ENCODE data around the gene TRIM46.
"Not testable (repeated sequence)": the region's sequence is repeated elsewhere in the genome, so short reads cannot be mapped to it uniquely, and the experiment has no call there.

The TRIM46 gene

DNA sequence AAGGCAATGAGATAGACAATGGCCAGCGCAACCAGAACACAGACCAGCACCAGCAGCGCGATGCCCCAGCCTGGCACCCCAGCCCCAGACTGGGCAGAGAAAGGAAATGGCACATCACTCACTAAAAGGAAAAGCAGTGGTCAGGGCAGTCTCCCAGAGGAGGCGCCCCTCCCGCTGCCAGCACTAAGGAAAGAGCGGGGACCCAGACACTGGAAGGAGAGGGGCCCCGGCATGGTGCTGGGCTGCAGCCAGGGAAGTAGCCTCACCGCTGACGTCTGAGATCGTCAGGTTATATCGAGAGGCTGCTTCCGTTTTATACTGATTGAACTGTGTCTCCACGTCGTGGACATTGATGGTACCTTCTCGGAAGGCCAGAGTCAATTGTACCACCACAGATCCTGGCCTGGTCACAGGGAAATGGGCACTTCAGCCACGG, 13.8 kb downstream of the TRIM46 start:
- TF ChIP-seq, protein P1, sequence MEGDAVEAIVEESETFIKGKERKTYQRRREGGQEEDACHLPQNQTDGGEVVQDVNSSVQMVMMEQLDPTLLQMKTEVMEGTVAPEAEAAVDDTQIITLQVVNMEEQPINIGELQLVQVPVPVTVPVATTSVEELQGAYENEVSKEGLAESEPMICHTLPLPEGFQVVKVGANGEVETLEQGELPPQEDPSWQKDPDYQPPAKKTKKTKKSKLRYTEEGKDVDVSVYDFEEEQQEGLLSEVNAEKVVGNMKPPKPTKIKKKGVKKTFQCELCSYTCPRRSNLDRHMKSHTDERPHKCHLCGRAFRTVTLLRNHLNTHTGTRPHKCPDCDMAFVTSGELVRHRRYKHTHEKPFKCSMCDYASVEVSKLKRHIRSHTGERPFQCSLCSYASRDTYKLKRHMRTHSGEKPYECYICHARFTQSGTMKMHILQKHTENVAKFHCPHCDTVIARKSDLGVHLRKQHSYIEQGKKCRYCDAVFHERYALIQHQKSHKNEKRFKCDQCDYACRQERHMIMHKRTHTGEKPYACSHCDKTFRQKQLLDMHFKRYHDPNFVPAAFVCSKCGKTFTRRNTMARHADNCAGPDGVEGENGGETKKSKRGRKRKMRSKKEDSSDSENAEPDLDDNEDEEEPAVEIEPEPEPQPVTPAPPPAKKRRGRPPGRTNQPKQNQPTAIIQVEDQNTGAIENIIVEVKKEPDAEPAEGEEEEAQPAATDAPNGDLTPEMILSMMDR (IDR thresholded peaks at IDR 0.05; ENCODE audit: low read depth, low read length) = no peak
- H3K4me3 ChIP-seq (ENCODE audit: low read depth, low read length) = no peak overlapping the region

DNA sequence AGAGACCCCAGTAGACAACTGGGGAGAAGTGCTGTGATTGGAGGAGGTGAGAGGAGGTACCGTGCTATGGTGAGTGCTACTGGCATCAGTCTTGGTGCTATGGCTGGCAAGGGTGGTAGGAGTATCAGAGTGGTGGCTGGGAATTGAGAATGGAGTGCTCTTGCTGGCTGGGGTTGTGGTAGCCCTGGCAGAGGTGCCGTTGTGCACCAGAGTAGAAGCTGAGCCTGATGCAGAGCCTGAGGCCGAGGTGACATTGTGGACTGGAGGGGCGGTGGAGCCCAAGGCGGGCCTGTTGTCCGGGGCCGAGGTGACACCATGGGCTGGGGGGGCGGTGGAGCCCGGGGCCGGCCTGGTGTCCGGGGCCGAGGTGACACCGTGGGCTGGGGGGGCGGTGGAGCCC, 14.6 kb downstream of the TRIM46 start:
- H3K4me3 ChIP-seq (ENCODE audit: low read depth, low read length) = no peak overlapping the region
- TF ChIP-seq, protein P1 (IDR thresholded peaks at IDR 0.05; ENCODE audit: low read depth, low read length) = no peak

DNA sequence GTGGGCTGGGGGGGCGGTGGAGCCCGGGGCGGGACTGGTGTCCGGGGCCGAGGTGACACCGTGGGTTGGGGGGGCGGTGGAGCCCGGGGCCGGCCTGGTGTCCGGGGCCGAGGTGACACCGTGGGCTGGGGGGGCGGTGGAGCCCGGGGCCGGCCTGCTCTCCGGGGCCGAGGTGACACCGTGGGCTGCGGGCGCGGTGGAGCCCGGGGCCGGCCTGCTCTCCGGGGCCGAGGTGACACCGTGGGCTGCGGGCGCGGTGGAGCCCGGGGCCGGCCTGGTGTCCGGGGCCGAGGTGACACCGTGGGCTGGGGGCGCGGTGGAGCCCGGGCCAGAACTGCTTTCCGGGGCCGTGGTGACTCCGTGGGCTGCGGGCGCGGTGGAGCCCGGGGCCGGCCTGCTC, 16.3 kb downstream of the TRIM46 start:
- H3K4me3 ChIP-seq (ENCODE audit: low read depth, low read length) = not testable (repeated sequence)

DNA sequence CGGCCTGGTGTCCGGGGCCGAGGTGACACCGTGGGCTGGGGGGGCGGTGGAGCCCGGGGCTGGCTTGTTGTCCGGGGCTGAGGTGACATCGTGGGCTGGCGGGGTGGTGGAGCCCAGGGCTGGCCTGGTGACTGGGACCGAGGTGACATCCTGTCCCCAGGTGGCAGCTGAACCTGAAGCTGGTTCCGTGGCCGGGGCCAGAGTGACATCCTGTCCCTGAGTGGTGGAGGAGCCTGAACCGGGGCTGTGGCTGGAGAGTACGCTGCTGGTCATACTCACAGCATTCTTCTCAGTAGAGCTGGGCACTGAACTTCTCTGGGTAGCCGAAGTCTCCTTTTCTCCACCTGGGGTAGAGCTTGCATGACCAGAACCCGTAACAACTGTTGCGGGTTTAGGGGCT, 18.3 kb downstream of the TRIM46 start:
- no peak overlapping the region for H3K4me3 ChIP-seq (ENCODE audit: low read depth, low read length)
- TF ChIP-seq, protein P1 (IDR thresholded peaks at IDR 0.05; ENCODE audit: low read depth, low read length) = no peak

DNA sequence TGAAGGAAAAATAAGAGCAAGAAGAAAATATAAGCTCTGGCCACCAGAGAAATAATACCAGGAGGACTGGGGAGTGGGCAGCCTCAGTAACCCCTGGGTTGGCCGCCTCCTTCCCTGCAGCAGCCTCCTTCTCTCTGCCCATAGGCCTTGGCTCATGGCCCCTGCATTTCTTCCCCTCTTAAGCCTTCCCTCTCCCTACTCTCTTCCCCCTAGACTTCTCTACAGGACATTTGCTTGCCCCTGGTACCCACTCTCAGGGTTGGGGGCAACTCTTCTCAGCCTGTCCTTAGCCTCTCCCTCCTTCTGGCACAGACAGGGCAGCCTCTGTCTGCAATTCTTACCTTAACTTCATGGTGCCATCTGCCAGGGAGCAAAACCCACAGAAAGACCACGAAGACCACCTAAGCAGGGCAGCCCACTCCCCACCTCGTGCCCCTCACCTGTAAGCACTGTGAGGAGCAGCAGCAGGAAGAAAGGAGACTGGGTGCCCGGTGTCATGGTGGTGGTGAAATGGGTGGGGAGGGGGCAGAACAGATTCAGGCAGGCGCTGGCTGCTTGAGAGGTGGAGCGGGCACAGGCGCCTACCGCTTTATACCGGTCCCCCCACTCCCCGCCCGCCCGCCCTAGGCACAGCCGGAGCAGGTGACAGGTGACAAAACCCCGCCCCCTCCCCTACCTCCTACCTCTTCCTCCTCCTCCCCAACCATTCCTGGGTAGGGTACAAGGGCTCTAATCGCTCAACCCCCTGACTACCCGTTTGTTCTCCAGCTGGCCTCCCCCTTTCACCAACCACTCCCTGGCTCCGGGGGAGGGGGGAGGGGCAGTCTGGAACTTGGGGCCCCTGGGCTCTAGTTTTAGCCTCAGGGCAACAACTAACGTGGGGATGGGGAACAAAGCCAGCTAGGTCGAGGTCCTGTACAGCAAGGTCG, 19.0 kb downstream of the TRIM46 start:
- TF ChIP-seq, protein P1 (IDR thresholded peaks at IDR 0.05; ENCODE audit: low read depth, low read length) = no peak
- peak overlapping the region; percentile 58; the same call in 1 of the 2 replicates for H3K4me3 ChIP-seq (ENCODE audit: low read depth, low read length)

DNA sequence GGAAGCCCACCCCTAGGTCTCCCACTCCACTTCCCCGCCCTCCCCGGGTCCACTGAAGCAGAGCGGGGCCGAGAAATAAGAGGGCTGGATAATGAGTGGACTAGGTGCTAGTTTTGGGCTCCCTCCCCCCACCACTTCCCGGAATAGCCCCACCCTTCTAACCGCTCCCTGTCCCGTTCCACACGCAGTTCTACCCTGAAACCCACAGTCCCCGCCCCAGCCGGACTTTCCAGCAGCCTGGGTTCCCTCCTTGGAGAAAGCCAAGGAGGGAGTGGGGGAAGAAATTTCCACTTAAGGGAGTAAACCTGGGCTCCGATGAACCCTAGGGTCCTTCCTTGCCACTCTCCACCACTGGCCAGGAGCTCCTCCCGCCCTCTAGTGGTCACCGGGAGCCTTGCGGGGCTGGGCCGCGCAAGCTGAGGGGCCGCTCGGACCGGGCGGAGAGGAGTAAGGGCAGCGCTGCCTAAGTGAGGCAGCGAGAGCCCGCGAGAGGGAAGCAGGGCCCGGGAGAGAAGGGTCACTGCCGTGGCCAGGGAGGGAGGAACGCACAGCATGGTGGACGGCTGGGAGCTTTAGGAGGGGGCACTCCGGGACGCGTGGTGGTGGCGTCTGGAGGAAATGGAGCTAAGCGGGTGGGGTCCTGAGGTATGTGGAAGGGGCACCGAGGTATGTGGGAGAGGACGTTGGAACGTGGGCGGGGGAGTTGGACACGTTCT, 19.8 kb downstream of the TRIM46 start:
- TF ChIP-seq, protein P1 (IDR thresholded peaks at IDR 0.05; ENCODE audit: low read depth, low read length) = peak; percentile 97
- peak overlapping the region; percentile 58 for H3K4me3 ChIP-seq (ENCODE audit: low read depth, low read length)

DNA sequence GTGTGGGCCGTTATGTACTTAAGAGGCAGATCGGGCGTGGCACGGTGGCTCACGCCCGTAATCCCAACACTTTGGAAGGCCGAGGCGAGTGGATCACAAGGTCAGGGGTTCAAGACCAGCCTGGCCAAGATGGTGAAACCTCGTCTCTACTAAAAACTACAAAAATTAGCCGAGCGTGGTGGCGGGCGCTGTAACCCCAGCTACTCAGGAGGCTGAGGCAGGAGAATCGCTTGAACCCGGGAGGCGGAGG, 20.3 kb downstream of the TRIM46 start:
- H3K4me3 ChIP-seq (ENCODE audit: low read depth, low read length) = peak overlapping the region; percentile 58

Measured in WI38 (cell line).